Measurements from ENCODE around the gene SORCS1. TPM values are rescaled to one million over a fixed set of nuclear protein-coding genes. Genes with fewer than 3 reads are reported as not detected.

SORCS1 gene
- total and polyA plus RNA-seq, 2 experiments from 2014 or later, result 45.6 to 73.0 TPM

DNA sequence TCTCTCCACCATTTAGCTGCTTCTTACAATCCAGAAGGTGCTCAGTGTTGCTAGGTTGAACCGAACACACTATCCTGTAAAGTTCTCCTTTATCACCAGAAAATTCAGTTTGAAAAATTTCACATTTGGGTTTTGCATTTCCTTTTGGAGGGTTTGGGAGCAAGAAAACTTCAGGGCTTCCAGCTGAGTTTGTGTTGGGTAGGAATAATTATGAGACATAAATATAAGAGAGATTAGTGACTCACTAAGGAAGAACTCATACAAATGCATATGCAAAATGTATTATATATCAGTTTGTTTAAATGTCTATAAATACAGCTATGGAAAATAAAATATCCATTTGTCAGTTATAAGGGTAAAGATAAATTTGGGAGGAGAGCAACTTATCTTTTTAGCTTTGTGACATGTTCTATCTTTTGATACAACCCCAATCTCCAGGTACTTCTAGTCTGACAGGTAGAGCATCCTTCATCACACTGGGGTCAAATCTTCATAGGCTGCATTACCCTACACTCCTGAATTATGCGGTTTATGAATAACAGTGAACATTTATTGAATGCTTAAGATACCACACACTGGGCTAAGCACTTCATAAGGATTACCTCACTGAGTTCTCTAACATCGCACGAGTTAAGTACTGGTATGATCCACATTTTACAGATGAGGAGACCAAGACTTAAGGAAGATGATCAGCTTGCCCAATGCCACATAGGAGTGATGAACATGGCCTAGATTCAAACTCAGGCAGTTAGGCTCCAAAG, 304.4 kb downstream of the SORCS1 start:
- no peak overlapping the region for H3K27ac ChIP-seq
- DNase-seq (ENCODE audit: low read depth in 1 of 2, low spot score in 1 of 2), result no peak
- no peak for TF ChIP-seq CTCF (IDR thresholded peaks at IDR 0.05; ENCODE audit: low read depth, low read length)
- H3K4me1 ChIP-seq (ENCODE audit: low read depth), result peaks cover 5% of the 10 kb centered on the region
- no peaks in the 10 kb centered on the region for H3K9me3 ChIP-seq (ENCODE audit: low read depth)
- no peaks in the 10 kb centered on the region for H3K27me3 ChIP-seq
- H3K36me3 ChIP-seq, result no peaks in the 10 kb centered on the region
- H3K4me3 ChIP-seq, result no peak overlapping the region

DNA sequence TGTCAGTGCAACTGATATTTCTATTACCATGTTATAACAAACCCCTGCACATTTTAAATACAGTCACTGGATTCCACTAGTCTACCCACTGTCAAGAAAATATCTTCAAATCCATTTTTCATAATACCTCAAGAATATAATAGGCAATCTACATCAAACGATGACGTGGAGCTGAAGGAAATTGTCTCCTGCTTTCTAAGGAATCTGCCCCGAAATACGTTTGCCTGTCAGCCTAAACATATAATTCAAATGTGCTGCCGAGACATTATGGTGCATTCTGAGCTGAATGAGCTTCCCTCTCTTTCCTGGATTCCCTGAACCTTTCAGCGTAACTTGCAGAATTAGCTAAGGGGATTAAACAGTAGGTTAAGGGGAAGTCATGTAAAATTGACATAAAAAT, 306.8 kb downstream of the SORCS1 start:
- Histone ChIP-seq H3K36me3 (no peaks in the 10 kb centered on the region), H3K27ac (no peak overlapping the region), H3K4me1 (ENCODE audit: low read depth) (peaks cover 5% of the 10 kb centered on the region), H3K4me3 (no peak overlapping the region), H3K27me3 (no peaks in the 10 kb centered on the region), H3K9me3 (ENCODE audit: low read depth) (no peaks in the 10 kb centered on the region)
- no peak for TF ChIP-seq CTCF (IDR thresholded peaks at IDR 0.05; ENCODE audit: low read depth, low read length)
- no peak for DNase-seq (ENCODE audit: low read depth in 1 of 2, low spot score in 1 of 2)

- no peak overlapping the region for H3K4me3 ChIP-seq
Measured at GRCh38 chr10:106857213-106857612, 307.3 kb downstream of the SORCS1 start.

GRCh38 chr10:106836933-106837663, 327.4 kb downstream of the SORCS1 start:
- no peak overlapping the region for H3K4me3 ChIP-seq
- H3K9me3 ChIP-seq (ENCODE audit: low read depth), result no peaks in the 10 kb centered on the region
- H3K27ac ChIP-seq, result peak overlapping the region; percentile 36
- TF ChIP-seq CTCF (IDR thresholded peaks at IDR 0.05; ENCODE audit: low read depth, low read length), result no peak
- H3K36me3 ChIP-seq, result no peaks in the 10 kb centered on the region
- no peak for DNase-seq (ENCODE audit: low read depth in 1 of 2, low spot score in 1 of 2)
- H3K4me1 ChIP-seq (ENCODE audit: low read depth), result peaks cover 27% of the 10 kb centered on the region
- H3K27me3 ChIP-seq, result no peaks in the 10 kb centered on the region

More at GRCh38 chr10:106857213-106857612, 307.3 kb downstream of the SORCS1 start:
- TF ChIP-seq CTCF (IDR thresholded peaks at IDR 0.05; ENCODE audit: low read depth, low read length), result no peak
- Histone ChIP-seq H3K36me3 (no peaks in the 10 kb centered on the region), H3K4me1 (ENCODE audit: low read depth) (peaks cover 5% of the 10 kb centered on the region), H3K27ac (no peak overlapping the region), H3K9me3 (ENCODE audit: low read depth) (no peaks in the 10 kb centered on the region), H3K27me3 (no peaks in the 10 kb centered on the region)
- DNase-seq (ENCODE audit: low read depth in 1 of 2, low spot score in 1 of 2), result no peak

DNA sequence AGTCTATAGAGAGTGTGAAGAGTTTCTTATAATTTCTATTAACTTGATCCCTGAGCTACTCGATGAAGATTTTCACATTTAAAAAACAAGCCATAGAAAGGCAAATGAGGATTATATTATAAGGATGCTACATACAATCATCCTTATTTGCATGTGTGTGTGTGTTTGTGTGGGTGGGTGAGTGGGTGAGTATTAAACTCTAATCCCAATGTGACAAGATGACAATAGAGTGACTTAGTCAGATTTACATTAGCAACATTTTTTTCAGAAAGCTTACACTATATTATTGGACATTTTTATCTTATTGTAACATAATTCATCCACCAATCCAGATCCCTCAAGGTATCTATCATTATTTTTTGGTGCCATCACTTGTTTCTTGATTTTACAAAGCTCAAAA, 331.7 kb downstream of the SORCS1 start:
- Histone ChIP-seq H3K27me3 (no peaks in the 10 kb centered on the region), H3K36me3 (no peaks in the 10 kb centered on the region), H3K4me1 (ENCODE audit: low read depth) (peaks cover 34% of the 10 kb centered on the region), H3K9me3 (ENCODE audit: low read depth) (no peaks in the 10 kb centered on the region), H3K27ac (peak overlapping the region; percentile 31), H3K4me3 (no peak overlapping the region)
- TF ChIP-seq CTCF (IDR thresholded peaks at IDR 0.05; ENCODE audit: low read depth, low read length), result no peak
- no peak for DNase-seq (ENCODE audit: low read depth in 1 of 2, low spot score in 1 of 2)
